ENCODE data around the gene TMEM221.

DNA sequence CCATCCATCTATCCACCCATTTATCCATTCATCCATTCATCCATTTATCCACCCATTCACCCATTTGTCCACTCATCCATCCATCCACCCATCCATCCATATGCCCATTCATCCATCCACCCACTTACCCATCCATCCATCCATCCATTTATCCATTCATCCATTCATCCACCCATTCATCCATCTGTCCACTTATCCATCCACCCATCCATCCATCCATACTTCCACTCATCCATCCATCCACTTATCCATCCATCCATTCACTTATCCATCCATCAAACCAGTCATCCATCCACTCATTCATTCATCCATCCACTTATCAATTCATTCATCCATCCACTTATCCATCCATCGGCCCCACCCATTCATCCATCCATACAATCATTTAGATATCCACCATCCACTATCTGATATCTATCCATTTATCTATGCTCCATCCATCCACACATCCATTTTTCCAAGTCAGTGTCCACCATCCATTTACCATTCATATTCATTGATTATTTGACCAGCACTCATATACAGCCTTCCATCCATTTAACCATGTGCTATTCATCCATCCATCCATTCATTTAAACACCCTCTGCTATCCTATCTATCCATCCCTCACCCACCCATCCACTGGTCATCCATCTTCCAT, 2.8 kb downstream of the TMEM221 start:
- TF ChIP-seq EZH2phosphoT487 (IDR thresholded peaks at IDR 0.05; ENCODE audit: borderline replicate concordance), result no peak
- TF ChIP-seq ZNF274 (IDR thresholded peaks at IDR 0.05; ENCODE audit: low read depth, low read length), result no peak
- TF ChIP-seq, protein P1, sequence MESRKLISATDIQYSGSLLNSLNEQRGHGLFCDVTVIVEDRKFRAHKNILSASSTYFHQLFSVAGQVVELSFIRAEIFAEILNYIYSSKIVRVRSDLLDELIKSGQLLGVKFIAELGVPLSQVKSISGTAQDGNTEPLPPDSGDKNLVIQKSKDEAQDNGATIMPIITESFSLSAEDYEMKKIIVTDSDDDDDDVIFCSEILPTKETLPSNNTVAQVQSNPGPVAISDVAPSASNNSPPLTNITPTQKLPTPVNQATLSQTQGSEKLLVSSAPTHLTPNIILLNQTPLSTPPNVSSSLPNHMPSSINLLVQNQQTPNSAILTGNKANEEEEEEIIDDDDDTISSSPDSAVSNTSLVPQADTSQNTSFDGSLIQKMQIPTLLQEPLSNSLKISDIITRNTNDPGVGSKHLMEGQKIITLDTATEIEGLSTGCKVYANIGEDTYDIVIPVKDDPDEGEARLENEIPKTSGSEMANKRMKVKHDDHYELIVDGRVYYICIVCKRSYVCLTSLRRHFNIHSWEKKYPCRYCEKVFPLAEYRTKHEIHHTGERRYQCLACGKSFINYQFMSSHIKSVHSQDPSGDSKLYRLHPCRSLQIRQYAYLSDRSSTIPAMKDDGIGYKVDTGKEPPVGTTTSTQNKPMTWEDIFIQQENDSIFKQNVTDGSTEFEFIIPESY (IDR thresholded peaks at IDR 0.05; ENCODE audit: extremely low read depth, insufficient replicate concordance, low read length), result no peak
- no peak for TF ChIP-seq SP1 (IDR thresholded peaks at IDR 0.05; ENCODE audit: low read depth)
- TF ChIP-seq, protein P2, sequence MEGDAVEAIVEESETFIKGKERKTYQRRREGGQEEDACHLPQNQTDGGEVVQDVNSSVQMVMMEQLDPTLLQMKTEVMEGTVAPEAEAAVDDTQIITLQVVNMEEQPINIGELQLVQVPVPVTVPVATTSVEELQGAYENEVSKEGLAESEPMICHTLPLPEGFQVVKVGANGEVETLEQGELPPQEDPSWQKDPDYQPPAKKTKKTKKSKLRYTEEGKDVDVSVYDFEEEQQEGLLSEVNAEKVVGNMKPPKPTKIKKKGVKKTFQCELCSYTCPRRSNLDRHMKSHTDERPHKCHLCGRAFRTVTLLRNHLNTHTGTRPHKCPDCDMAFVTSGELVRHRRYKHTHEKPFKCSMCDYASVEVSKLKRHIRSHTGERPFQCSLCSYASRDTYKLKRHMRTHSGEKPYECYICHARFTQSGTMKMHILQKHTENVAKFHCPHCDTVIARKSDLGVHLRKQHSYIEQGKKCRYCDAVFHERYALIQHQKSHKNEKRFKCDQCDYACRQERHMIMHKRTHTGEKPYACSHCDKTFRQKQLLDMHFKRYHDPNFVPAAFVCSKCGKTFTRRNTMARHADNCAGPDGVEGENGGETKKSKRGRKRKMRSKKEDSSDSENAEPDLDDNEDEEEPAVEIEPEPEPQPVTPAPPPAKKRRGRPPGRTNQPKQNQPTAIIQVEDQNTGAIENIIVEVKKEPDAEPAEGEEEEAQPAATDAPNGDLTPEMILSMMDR (IDR thresholded peaks at IDR 0.05 in 2 of 3, conservative IDR thresholded peaks at IDR 0.05 in 1 of 3; ENCODE audit: borderline replicate concordance in 1 of 3, insufficient read depth in 1 of 3, low read depth in 2 of 3, low read length in 2 of 3), result no peak
- TF ChIP-seq POLR2A (IDR thresholded peaks at IDR 0.05; ENCODE audit: borderline replicate concordance, extremely low read depth, insufficient read depth, insufficient read length), result no peak
- TF ChIP-seq, protein P3, sequence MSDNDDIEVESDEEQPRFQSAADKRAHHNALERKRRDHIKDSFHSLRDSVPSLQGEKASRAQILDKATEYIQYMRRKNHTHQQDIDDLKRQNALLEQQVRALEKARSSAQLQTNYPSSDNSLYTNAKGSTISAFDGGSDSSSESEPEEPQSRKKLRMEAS (IDR thresholded peaks at IDR 0.05), result no peak
- no peak for TF ChIP-seq RAD21 (IDR thresholded peaks at IDR 0.05; ENCODE audit: low read depth)
- TF ChIP-seq CBX3 (IDR thresholded peaks at IDR 0.05; ENCODE audit: low read depth), result no peak
